Endothelial cell of umbilical vein (primary cell): Measurements from ENCODE around the gene EGFL6. TPM values are rescaled to one million over a fixed set of nuclear protein-coding genes. Genes with fewer than 3 reads are reported as not detected.
"Not testable (repeated sequence)": the region's sequence is repeated elsewhere in the genome, so short reads cannot be mapped to it uniquely, and the experiment has no call there.

Experiments used
- BruUV-seq: library from RNA; stranded (reverse); fragments of 400-500 nt; replicated peaks from 2 replicates; lab custom pipeline; 2021; lab: Mats Ljungman, UMichigan
- CTCF ChIA-PET: fragments of 300-600, 350-600 bp; sonication (Branson Sonifier 250); formaldehyde crosslinking; loops from one replicate; lab custom pipeline; 2021; ENCODE audit warnings: antibody characterized with exemption, inconsistent platforms; lab: Charles Lee
- POLR2A ChIA-PET: fragments of 300-600, 350-600 bp; sonication (Branson Sonifier 250); formaldehyde crosslinking; loops from one replicate; lab custom pipeline; 2021; ENCODE audit warnings: antibody characterized with exemption, inconsistent platforms; lab: Charles Lee
- DNase-seq: peaks from one replicate; pipeline ENCODE4 v3.0.0-alpha.2; 2011; ENCODE audit warnings: low read depth, low spot score
- FAIRE-seq: peaks from 2 replicates; lab custom pipeline; 2011; peaks lifted over from hg19 to GRCh38; lab: Jason Lieb, UNC
- H2AFZ ChIP-seq: 2 replicates; pipeline ENCODE4 v1.6.0; 2012; ENCODE audit warnings: low read depth, low read length, control low read depth, inconsistent platforms
- H3K27ac ChIP-seq: 2 replicates; pipeline ENCODE4 v1.5.1; 2011; ENCODE audit warnings: low read depth, mild to moderate bottlenecking, control low read depth, low read length, moderate library complexity; ENCODE audit not compliant: insufficient read depth
- H3K27me3 ChIP-seq, 2 experiments: 2 replicates each; pipeline versions ENCODE4 v1.6.0 to v1.6.1; 2011; ENCODE audit warnings: low read length in 2 of 2, mixed read lengths in 1 of 2; ENCODE audit not compliant: control insufficient read depth in 2 of 2, insufficient read depth in 2 of 2
- H3K36me3 ChIP-seq, 2 experiments: 2 replicates in 1 of 2; 3 replicates in 1 of 2; pipeline ENCODE4 v1.5.1; 2011; ENCODE audit warnings: low read length in 2 of 2, mild to moderate bottlenecking in 1 of 2, moderate library complexity in 1 of 2; ENCODE audit not compliant: control insufficient read depth in 2 of 2, insufficient read depth in 2 of 2; ENCODE audit errors: extremely low read depth in 1 of 2
- H3K4me1 ChIP-seq: 3 replicates; pipeline ENCODE4 v1.5.1; 2011; ENCODE audit warnings: mild to moderate bottlenecking, low read length; ENCODE audit not compliant: control insufficient read depth, insufficient read depth; ENCODE audit errors: extremely low read depth
- H3K4me2 ChIP-seq: 2 replicates; pipeline ENCODE4 v1.6.1; 2011; ENCODE audit warnings: low read length, control low read depth, mixed read lengths; ENCODE audit not compliant: insufficient read depth
- H3K4me3 ChIP-seq, 3 experiments: fragments of 200-600 bp in 1 of 3; sonication (generic), shearing (Covaris generic) in 1 of 3; replicated peaks in 1 of 3; 2 replicates each; pipeline ENCODE4 v1.5.1; 2011 to 2016; ENCODE audit warnings: control low read depth in 3 of 3, low read length in 3 of 3, mild to moderate bottlenecking in 2 of 3, inconsistent platforms in 1 of 3, low read depth in 1 of 3, moderate library complexity in 1 of 3; ENCODE audit not compliant: insufficient read depth in 1 of 3
- H3K79me2 ChIP-seq: 2 replicates; pipeline ENCODE4 v1.6.0; 2012; ENCODE audit warnings: low read length, inconsistent platforms; ENCODE audit not compliant: control insufficient read depth, insufficient read depth
- H3K9ac ChIP-seq: replicated peaks from 2 replicates; pipeline ENCODE3; 2011; ENCODE audit warnings: low read length, control low read depth; ENCODE audit not compliant: insufficient read depth; ENCODE audit errors: extremely low read depth
- H3K9me1 ChIP-seq: replicated peaks from 3 replicates; pipeline ENCODE4 v1.6.0; 2011; ENCODE audit warnings: mild to moderate bottlenecking, low read length; ENCODE audit not compliant: control insufficient read depth, insufficient read depth; ENCODE audit errors: extremely low read depth
- H3K9me3 ChIP-seq: replicated peaks from 2 replicates; pipeline ENCODE4 v1.5.1; 2012; ENCODE audit warnings: low read length, inconsistent platforms; ENCODE audit not compliant: control insufficient read depth, insufficient read depth
- H4K20me1 ChIP-seq: replicated peaks from 2 replicates; pipeline ENCODE3; 2011; ENCODE audit warnings: mild to moderate bottlenecking, low read length; ENCODE audit not compliant: control insufficient read depth, insufficient read depth; ENCODE audit errors: extremely low read depth
- CTCF ChIP-seq, 2 donors: IDR thresholded peaks; 1 replicate in 1 of 2; 2 replicates in 1 of 2; pipeline ENCODE4 v1.5.1; 2011; ENCODE audit warnings: low read length in 2 of 2, mild to moderate bottlenecking in 2 of 2, moderate library complexity in 2 of 2, control low read depth in 1 of 2, inconsistent platforms in 1 of 2, low read depth in 1 of 2; ENCODE audit not compliant: insufficient read depth in 1 of 2; ENCODE audit errors: extremely low read depth in 1 of 2
- MYC ChIP-seq: IDR thresholded peaks from one replicate; pipeline ENCODE4 v1.6.1; 2011; ENCODE audit warnings: mild to moderate bottlenecking, low read depth, low read length
- dilution Hi-C: fragments of 300-500 bp; cut with MboI; formaldehyde crosslinking; loops from one replicate; pipeline ENCODE4 v1.15.0; 2019; ENCODE audit warnings: low sequenced_read_pairs; ENCODE audit not compliant: extremely low pct_ligation_motif_present
- intact Hi-C: fragments of 100-400 bp; cut with micrococcal nuclease; formaldehyde crosslinking; loops from one replicate; pipeline ENCODE4 v1.10.0; 2022
- polyA plus RNA-seq, 4 experiments: library from polyadenylated mRNA; depleted of rRNA in 3 of 4; stranded (reverse) in 3 of 4; unstranded in 1 of 4; fragments of >200 nt; gene quantifications; 2 replicates each; pipeline versions ENCODE4 v1.2.1 to v1.2.3, GENCODE V29; 2011 to 2012; ENCODE audit warnings: missing spikeins in 1 of 4
- total RNA-seq: library from RNA; stranded (reverse); gene quantifications from 2 replicates; pipeline ENCODE4 v1.2.3, GENCODE V29; 2021

The EGFL6 gene
- total and polyA plus RNA-seq, 2 donors (not counting 3 experiments of a cell fraction or from before 2014, with no cell fraction given), result not detected

DNA sequence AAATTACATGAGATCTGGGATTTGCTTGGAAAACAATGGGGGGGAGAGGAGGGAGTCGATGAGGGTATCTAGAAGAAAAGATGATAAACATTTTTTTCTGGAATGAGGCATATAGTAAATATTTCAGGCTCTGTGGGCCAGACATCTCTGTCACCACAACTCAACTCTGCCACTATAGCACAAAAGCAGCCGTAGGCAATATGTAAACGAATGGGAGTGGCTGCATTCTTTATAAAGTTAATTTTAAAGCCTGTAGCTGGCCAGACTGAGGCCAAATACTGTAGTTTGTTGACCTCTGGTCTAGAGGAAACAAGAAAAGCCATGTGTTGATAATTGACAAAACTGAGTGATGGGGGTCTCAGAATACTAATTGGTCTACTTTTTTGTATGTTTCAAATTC, 69.4 kb downstream of the EGFL6 start:
- H3K9me1 ChIP-seq, result no peaks in the 10 kb centered on the region
- DNase-seq (no peak), FAIRE-seq (no peak)
- H3K9me3 ChIP-seq, result no peaks in the 10 kb centered on the region
- H3K4me1 ChIP-seq, result no peaks in the 10 kb centered on the region
- no peak overlapping the region for H3K27ac ChIP-seq
- no peak overlapping the region for H3K4me2 ChIP-seq
- intact Hi-C loops (no loop called here), dilution Hi-C loops (no loop called here)
- POLR2A ChIA-PET, result no interaction called here
- H3K36me3 ChIP-seq, result no peaks in the 10 kb centered on the region
- no peaks in the 10 kb centered on the region for H3K27me3 ChIP-seq
- no peak overlapping the region for H3K4me3 ChIP-seq
- TF ChIP-seq CTCF (IDR thresholded peaks at IDR 0.05; ENCODE audit: extremely low read depth in 1 of 2, insufficient read depth in 1 of 2, low read depth in 1 of 2, low read length in 2 of 2) (no peak), MYC (no peak)
- H3K9ac ChIP-seq, result no peak overlapping the region
- no peak overlapping the region for H2AFZ ChIP-seq
- H3K79me2 ChIP-seq, result no peaks in the 10 kb centered on the region
- H4K20me1 ChIP-seq, result no peaks in the 10 kb centered on the region
- BruUV-seq, result no TSS peak
- CTCF ChIA-PET, result no interaction called here

GRCh38 chrX:13641684-13642083, 72.3 kb downstream of the EGFL6 start:
- H3K79me2 ChIP-seq, intact Hi-C loops, H2AFZ ChIP-seq, H3K9me1 ChIP-seq, H3K4me2 ChIP-seq, H3K9ac ChIP-seq, dilution Hi-C loops, BruUV-seq, CTCF ChIA-PET, H4K20me1 ChIP-seq, H3K9me3 ChIP-seq, DNase-seq, H3K27ac ChIP-seq, H3K27me3 ChIP-seq, H3K4me1 ChIP-seq, POLR2A ChIA-PET, FAIRE-seq, H3K4me3 ChIP-seq, H3K36me3 ChIP-seq: not testable (repeated sequence)
